Peyer's patch (tissue), 4 donors: Measurements from ENCODE around the gene WAPL. TPM values are rescaled to one million over a fixed set of nuclear protein-coding genes. Genes with fewer than 3 reads are reported as not detected.

Experiments
- DNase-seq, 3 donors: peaks; one replicate each; pipeline ENCODE4 v3.0.0-alpha.2; 2017 to 2019
- H3K27ac ChIP-seq, 4 donors: fragments of 200-600 bp; sonication (generic); one replicate each; pipeline ENCODE4 v1.5.1; 2016 to 2019
- H3K27me3 ChIP-seq, 2 donors: fragments of 200-600 bp; sonication (generic); one replicate each; pipeline ENCODE4 v1.5.1; 2019
- H3K36me3 ChIP-seq, 3 donors: fragments of 200-600 bp; sonication (generic); one replicate each; pipeline ENCODE4 v1.5.1; 2016 to 2019
- H3K4me1 ChIP-seq, 4 donors: fragments of 200-600 bp; sonication (generic); one replicate each; pipeline ENCODE4 v1.5.1; 2016 to 2019
- H3K4me3 ChIP-seq, 4 donors: fragments of 200-600 bp; sonication (generic); 1 replicate in 3 of 4; 2 replicates in 1 of 4; pipeline ENCODE4 v1.5.1; 2016 to 2019; ENCODE audit warnings: mild to moderate bottlenecking in 1 of 4
- H3K9me3 ChIP-seq, 4 donors: fragments of 200-600 bp; sonication (generic); one replicate each; pipeline ENCODE4 v1.5.1; 2016 to 2019; ENCODE audit warnings: mild to moderate bottlenecking in 1 of 4
- CTCF ChIP-seq, 6 experiments: fragments of 450-650 bp in 4 of 6; fragments of 200-600 bp in 2 of 6; sonication (generic) in 1 of 6; IDR thresholded peaks; one replicate each; pipeline ENCODE4 v1.5.1; 2017 to 2019; ENCODE audit warnings: antibody characterized with exemption in 6 of 6, mild to moderate bottlenecking in 3 of 6, moderate library complexity in 1 of 6
- POLR2A ChIP-seq, 2 donors: fragments of 450-650 bp; IDR thresholded peaks; one replicate each; pipeline ENCODE4 v1.5.1; 2017; ENCODE audit warnings: antibody characterized with exemption in 2 of 2, mild to moderate bottlenecking in 2 of 2, moderate library complexity in 2 of 2
- total RNA-seq, 4 donors: library from RNA; depleted of rRNA; stranded (reverse); fragments of >200 nt; gene quantifications; one replicate each; pipeline ENCODE4 v1.1.0, GENCODE V29; 2016

WAPL gene
- total RNA-seq, 4 donors from 2014 or later: 32.4 to 49.5 (median 45.1) TPM

GRCh38 chr10:86413046-86413728 is 108.4 kb downstream of the WAPL start:
- H3K27ac ChIP-seq: peak overlapping the region in 3 of 4 donors; percentile 21 to 70 (median 50)
- no peaks in the 10 kb centered on the region for H3K27me3 ChIP-seq
- no peak overlapping the region for H3K4me3 ChIP-seq
- DNase-seq: peak in 1 of 3 donors; percentile 44
- H3K36me3 ChIP-seq: no peaks in the 10 kb centered on the region
- no peaks in the 10 kb centered on the region for H3K9me3 ChIP-seq
- TF ChIP-seq POLR2A (IDR thresholded peaks at IDR 0.05) (no peak), CTCF (IDR thresholded peaks at IDR 0.05) (no peak)
- peaks cover 0 to 28% (median 14%) of the 10 kb centered on the region in 4 donors for H3K4me1 ChIP-seq

DNA sequence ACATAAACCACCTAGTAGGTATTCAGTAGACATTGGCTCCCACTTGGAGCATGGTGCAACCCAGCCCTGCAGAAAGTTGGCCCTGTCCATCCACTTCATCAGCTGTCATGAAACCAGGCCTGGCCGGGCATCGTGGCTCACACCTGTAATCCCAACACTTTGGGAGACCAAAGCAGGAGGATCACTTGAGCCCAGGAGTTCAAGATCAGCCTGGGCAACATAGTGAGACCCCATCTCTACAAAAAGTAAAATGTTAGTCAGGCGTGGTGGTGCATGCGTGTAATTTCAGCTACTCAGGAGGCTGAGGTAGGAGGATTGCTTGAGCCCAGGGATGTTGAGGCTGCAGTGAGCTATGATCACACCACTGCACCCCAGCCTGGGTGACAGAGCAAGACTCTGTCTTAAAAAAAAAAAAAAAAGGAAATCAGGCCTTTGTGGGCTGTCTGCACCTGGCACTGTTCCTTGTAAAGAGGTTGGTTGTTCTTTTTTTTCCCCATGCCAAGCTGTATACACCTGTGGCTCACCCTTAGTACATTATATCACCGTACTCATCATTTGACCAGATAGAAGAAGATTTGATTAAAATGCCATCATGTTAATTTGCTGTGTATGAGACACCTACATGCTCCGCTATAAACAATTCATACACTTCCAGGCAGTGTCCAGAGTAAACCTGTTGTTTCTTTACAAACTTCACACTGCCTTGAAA is 109.6 kb downstream of the WAPL start:
- TF ChIP-seq POLR2A (IDR thresholded peaks at IDR 0.05): no peak
- no peak for TF ChIP-seq CTCF (IDR thresholded peaks at IDR 0.05)
- no peaks in the 10 kb centered on the region for H3K27me3 ChIP-seq
- peak overlapping the region; percentile 50 to 70 (median 68) for H3K27ac ChIP-seq
- H3K4me3 ChIP-seq: no peak overlapping the region
- no peak for DNase-seq
- peaks cover 0 to 28% (median 14%) of the 10 kb centered on the region in 4 donors for H3K4me1 ChIP-seq
- H3K9me3 ChIP-seq: no peaks in the 10 kb centered on the region
- no peaks in the 10 kb centered on the region for H3K36me3 ChIP-seq

DNA sequence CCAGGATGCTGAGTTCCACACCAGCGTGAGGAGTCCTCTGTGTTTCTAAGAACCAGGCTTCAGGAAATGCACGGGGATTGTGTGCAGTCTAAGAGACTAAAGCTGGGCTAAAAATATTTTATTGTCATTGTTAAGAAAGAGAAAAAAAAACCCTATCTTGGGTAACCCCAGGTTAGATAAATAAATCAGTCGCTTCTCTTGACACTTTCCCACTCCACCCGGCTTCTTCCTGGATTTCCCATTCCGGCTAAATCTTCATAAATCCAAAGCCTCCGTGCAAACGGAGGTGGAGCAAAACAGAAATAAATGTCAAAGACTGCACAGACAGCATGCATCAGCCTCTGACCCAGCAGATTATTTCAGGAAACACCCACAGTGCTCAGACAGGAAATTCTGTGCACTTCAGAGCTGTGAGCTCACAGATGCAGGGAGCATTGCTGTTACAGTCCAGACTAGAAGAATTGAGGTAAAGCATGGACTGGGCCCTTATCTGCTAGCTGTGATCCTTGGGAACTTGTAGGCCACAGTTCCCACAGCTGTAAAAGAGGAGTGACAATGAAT is 110.2 kb downstream of the WAPL start:
- no peak for TF ChIP-seq POLR2A (IDR thresholded peaks at IDR 0.05)
- TF ChIP-seq CTCF (IDR thresholded peaks at IDR 0.05): no peak
- Histone ChIP-seq H3K9me3 (no peaks in the 10 kb centered on the region), H3K27me3 (no peaks in the 10 kb centered on the region), H3K4me1 (peaks cover 0 to 28% (median 14%) of the 10 kb centered on the region in 4 donors), H3K27ac (peak overlapping the region; percentile 38 to 70 (median 68)), H3K36me3 (no peaks in the 10 kb centered on the region), H3K4me3 (no peak overlapping the region)
- peak in 2 of 3 donors; percentile 51 to 64 for DNase-seq

- Histone ChIP-seq H3K4me1 (peaks cover 0 to 28% (median 14%) of the 10 kb centered on the region in 4 donors), H3K9me3 (no peaks in the 10 kb centered on the region), H3K27me3 (no peaks in the 10 kb centered on the region), H3K36me3 (no peaks in the 10 kb centered on the region), H3K27ac (peak overlapping the region; percentile 33 to 69 (median 53)), H3K4me3 (no peak overlapping the region)
- no peak for TF ChIP-seq CTCF (IDR thresholded peaks at IDR 0.05)
- no peak for TF ChIP-seq POLR2A (IDR thresholded peaks at IDR 0.05)
- DNase-seq: no peak
Observed at GRCh38 chr10:86410542-86411124, 111.0 kb downstream of the WAPL start.

GRCh38 chr10:86409183-86409582 is 112.4 kb downstream of the WAPL start:
- Histone ChIP-seq H3K4me1 (peaks cover 0 to 28% (median 12%) of the 10 kb centered on the region in 4 donors), H3K27me3 (no peaks in the 10 kb centered on the region), H3K9me3 (no peaks in the 10 kb centered on the region), H3K4me3 (no peak overlapping the region), H3K36me3 (no peaks in the 10 kb centered on the region), H3K27ac (no peak overlapping the region)
- no peak for DNase-seq
- TF ChIP-seq POLR2A (IDR thresholded peaks at IDR 0.05) (no peak), CTCF (IDR thresholded peaks at IDR 0.05) (no peak)
